PC-3 (cell line): ENCODE results near the gene NBDY. TPM values are rescaled to one million over a fixed set of nuclear protein-coding genes. Genes with fewer than 3 reads are reported as not detected.
"Not testable (repeated sequence)": the region's sequence is repeated elsewhere in the genome, so short reads cannot be mapped to it uniquely, and the experiment has no call there.

ENCODE experiments used
- ATAC-seq: fragments of 200-7000 bp; cut with Tn5 transposase; 2 replicates; pipeline ENCODE4 v1.9.1; 2020; ENCODE audit warnings: mild to moderate bottlenecking, moderate library complexity
- BruUV-seq: library from RNA; stranded (reverse); fragments of 400-500 nt; replicated peaks from 2 replicates; lab custom pipeline; 2021; lab: Mats Ljungman, UMichigan
- CTCF ChIA-PET: fragments of 300-600 bp; sonication (Branson Sonifier 250); formaldehyde crosslinking; loops from one replicate; lab custom pipeline; 2022; ENCODE audit warnings: antibody characterized with exemption; lab: Charles Lee
- POLR2A ChIA-PET: fragments of 300-600 bp; sonication (Branson Sonifier 250); formaldehyde crosslinking; loops from one replicate; lab custom pipeline; 2022; ENCODE audit warnings: antibody characterized with exemption; ENCODE audit not compliant: unreplicated experiment; lab: Charles Lee
- DNase-seq: peaks from one replicate; pipeline ENCODE4 v3.0.0-alpha.2; 2015
- H2AFZ ChIP-seq: fragments of 300-600 bp; sonication (generic); 2 replicates; pipeline ENCODE4 v1.6.0; 2016; ENCODE audit warnings: antibody characterized with exemption, low read length
- H3F3A ChIP-seq: fragments of 300-600 bp; sonication (generic); one replicate; pipeline ENCODE4 v1.6.0; 2017; ENCODE audit warnings: antibody characterized with exemption, low read length, control low read depth, mild to moderate bottlenecking; ENCODE audit not compliant: unreplicated experiment
- H3K27ac ChIP-seq: fragments of 300-600 bp; sonication (generic); 2 replicates; pipeline ENCODE4 v1.5.1; 2016; ENCODE audit warnings: mild to moderate bottlenecking, low read length
- H3K27me3 ChIP-seq: fragments of 300-600 bp; sonication (generic); 2 replicates; pipeline ENCODE4 v1.6.1; 2016; ENCODE audit warnings: low read length, mixed read lengths
- H3K36me3 ChIP-seq: fragments of 300-600 bp; sonication (generic); 2 replicates; pipeline ENCODE4 v1.6.1; 2016; ENCODE audit warnings: low read depth, mixed run types, low read length, mixed read lengths
- H3K4me1 ChIP-seq: fragments of 300-600 bp; sonication (generic); 2 replicates; pipeline ENCODE4 v1.5.1; 2016; ENCODE audit warnings: low read length; ENCODE audit not compliant: insufficient read depth
- H3K4me2 ChIP-seq: fragments of 300-600 bp; sonication (generic); 2 replicates; pipeline ENCODE4 v1.6.0; 2016; ENCODE audit warnings: low read length
- H3K4me3 ChIP-seq: fragments of 300-600 bp; sonication (generic); 2 replicates; pipeline ENCODE4 v1.5.1; 2016; ENCODE audit warnings: mild to moderate bottlenecking, low read length, mixed read lengths
- H3K79me2 ChIP-seq: fragments of 300-600 bp; sonication (generic); 2 replicates; pipeline ENCODE4 v1.6.1; 2017; ENCODE audit warnings: low read length, mixed read lengths
- H3K9ac ChIP-seq: fragments of 300-600 bp; sonication (generic); 2 replicates; pipeline ENCODE4 v1.6.0; 2016; ENCODE audit warnings: mild to moderate bottlenecking, low read length
- H3K9me2 ChIP-seq: fragments of 300-600 bp; sonication (generic); replicated peaks from 2 replicates; pipeline ENCODE4 v1.6.1; 2016; ENCODE audit warnings: mixed run types, low read length, mixed read lengths
- H3K9me3 ChIP-seq: fragments of 300-600 bp; sonication (generic); 2 replicates; pipeline ENCODE4 v1.6.1; 2016; ENCODE audit warnings: low read length, mixed read lengths
- H4K20me1 ChIP-seq: fragments of 300-600 bp; sonication (generic); 2 replicates; pipeline ENCODE4 v1.6.1; 2016; ENCODE audit warnings: low read length, mixed read lengths
- CTCF ChIP-seq: fragments of 300-600 bp; sonication (generic); conservative IDR thresholded peaks from 2 replicates; pipeline ENCODE4 v1.5.1; 2017; ENCODE audit warnings: antibody characterized with exemption, low read depth, mild to moderate bottlenecking, low read length
- EZH2 ChIP-seq: fragments of 300-600 bp; sonication (generic); IDR thresholded peaks from one replicate; pipeline ENCODE4 v1.6.1; 2017; ENCODE audit warnings: antibody characterized with exemption, mild to moderate bottlenecking, low read length; ENCODE audit not compliant: unreplicated experiment
- EZH2phosphoT487 ChIP-seq: fragments of 300-600 bp; sonication (generic); IDR thresholded peaks from 2 replicates; pipeline ENCODE4 v1.6.1; 2018; ENCODE audit warnings: mild to moderate bottlenecking, antibody characterized with exemption, low read length, borderline replicate concordance
- intact Hi-C: fragments of 100-400 bp; cut with micrococcal nuclease; formaldehyde crosslinking; loops from 2 replicates; pipeline ENCODE4 v1.9.0; 2023
- total RNA-seq: library from RNA; depleted of rRNA; stranded (reverse); fragments of >200 nt; gene quantifications from 2 replicates; pipeline ENCODE4 v1.2.3, GENCODE V29; 2014

Gene NBDY
- total RNA-seq, 1 experiment from 2014 or later = 13.6 TPM

DNA sequence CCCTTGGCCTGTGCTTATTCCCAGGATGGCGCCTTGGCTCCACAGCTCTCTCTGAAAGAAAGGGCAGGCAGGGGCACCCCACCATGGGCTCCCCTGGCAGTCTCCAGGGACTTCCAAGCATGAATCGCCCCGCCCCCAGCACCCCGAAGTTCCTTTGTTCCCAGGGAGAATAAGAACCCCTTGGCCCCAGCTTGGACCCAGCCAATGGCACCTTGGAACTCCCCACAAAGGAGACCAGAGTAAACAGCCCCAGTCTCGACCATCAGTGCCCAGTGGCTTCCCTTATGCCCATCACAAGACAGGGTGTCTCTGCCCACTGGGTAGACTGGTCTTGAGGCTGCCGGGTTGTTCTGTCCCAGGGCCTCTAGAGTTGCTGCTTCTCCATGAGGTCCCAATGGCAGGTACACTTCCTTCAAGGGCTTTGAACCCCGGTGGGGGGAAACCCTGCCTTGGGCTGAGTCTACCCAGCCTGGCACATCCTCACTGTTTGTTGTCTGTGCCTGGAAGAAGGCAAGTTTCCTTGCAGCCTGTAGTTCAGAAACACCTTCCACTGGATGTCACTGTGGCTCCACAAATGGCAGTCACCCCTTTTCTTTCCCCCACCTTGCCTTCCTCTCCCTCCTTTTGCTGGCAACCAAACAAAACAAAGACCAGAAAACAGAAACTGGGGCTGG, 30.8 kb downstream of the NBDY start:
- intact Hi-C loops = no loop called here
- Histone ChIP-seq H3K4me3 (no peak overlapping the region), H3K9me3 (no peaks in the 10 kb centered on the region), H3K27ac (no peak overlapping the region), H3K9ac (no peak overlapping the region), H4K20me1 (no peaks in the 10 kb centered on the region), H2AFZ (no peak overlapping the region), H3K27me3 (no peaks in the 10 kb centered on the region), H3K4me1 (0 out of 2 replicates have a peak, but pooled peaks cover 4% of the 10 kb centered on the region), H3K4me2 (no peak overlapping the region), H3K9me2 (no peaks in the 10 kb centered on the region), H3K79me2 (no peaks in the 10 kb centered on the region), H3K36me3 (no peaks in the 10 kb centered on the region), H3F3A (no peaks in the 10 kb centered on the region)
- ATAC-seq (no peak), DNase-seq (no peak)
- ChIA-PET POLR2A (no interaction called here), CTCF (no interaction called here)
- no TSS peak for BruUV-seq
- TF ChIP-seq CTCF (no peak), EZH2 (no peak), EZH2phosphoT487 (no peak)

- BruUV-seq, H3K9ac ChIP-seq, H3K4me3 ChIP-seq, H3K4me1 ChIP-seq, H3F3A ChIP-seq, POLR2A ChIA-PET, H2AFZ ChIP-seq, CTCF ChIA-PET, H3K9me3 ChIP-seq, H3K79me2 ChIP-seq, H3K9me2 ChIP-seq, H4K20me1 ChIP-seq, H3K4me2 ChIP-seq, H3K27me3 ChIP-seq, H3K27ac ChIP-seq, H3K36me3 ChIP-seq, DNase-seq, ATAC-seq, intact Hi-C loops: not testable (repeated sequence)
These were observed 31.5 kb downstream of the NBDY start for GRCh38 chrX:56760410-56761124.

- H3K79me2 ChIP-seq = no peaks in the 10 kb centered on the region
- TF ChIP-seq EZH2phosphoT487 (no peak), CTCF (no peak), EZH2 (no peak)
- H2AFZ ChIP-seq = no peak overlapping the region
- H3K27ac ChIP-seq = no peak overlapping the region
- H3K4me3 ChIP-seq = no peak overlapping the region
- H3K9me2 ChIP-seq = no peaks in the 10 kb centered on the region
- no peak overlapping the region for H3K9ac ChIP-seq
- no peak overlapping the region for H3K4me2 ChIP-seq
- DNase-seq = no peak
- POLR2A ChIA-PET = no interaction called here
- CTCF ChIA-PET = no interaction called here
- BruUV-seq = no TSS peak
- no peaks in the 10 kb centered on the region for H3K36me3 ChIP-seq
- H3K4me1 ChIP-seq = 0 out of 2 replicates have a peak, but pooled peaks cover 4% of the 10 kb centered on the region
- H3K9me3 ChIP-seq = no peaks in the 10 kb centered on the region
- no peak for ATAC-seq
- H3F3A ChIP-seq = no peaks in the 10 kb centered on the region
- intact Hi-C loops = no loop called here
- H3K27me3 ChIP-seq = no peaks in the 10 kb centered on the region
- no peaks in the 10 kb centered on the region for H4K20me1 ChIP-seq
These were observed 32.1 kb downstream of the NBDY start for GRCh38 chrX:56761167-56761566.
